GM21723 (cell line): ENCODE data around the gene HLA-DMA.

Experiments
- ATAC-seq: cut with Tn5 transposase; IDR thresholded peaks from one replicate; pipeline ENCODE4 v1.9.1; 2021; ENCODE audit warnings: mild to moderate bottlenecking, moderate library complexity; ENCODE audit not compliant: unreplicated experiment

The HLA-DMA gene

GRCh38 chr6:32935551-32936238 lies 17.2 kb downstream of the HLA-DMA start:
- no peak for ATAC-seq

GRCh38 chr6:32933661-32934085 lies 19.2 kb downstream of the HLA-DMA start:
- no peak for ATAC-seq

DNA sequence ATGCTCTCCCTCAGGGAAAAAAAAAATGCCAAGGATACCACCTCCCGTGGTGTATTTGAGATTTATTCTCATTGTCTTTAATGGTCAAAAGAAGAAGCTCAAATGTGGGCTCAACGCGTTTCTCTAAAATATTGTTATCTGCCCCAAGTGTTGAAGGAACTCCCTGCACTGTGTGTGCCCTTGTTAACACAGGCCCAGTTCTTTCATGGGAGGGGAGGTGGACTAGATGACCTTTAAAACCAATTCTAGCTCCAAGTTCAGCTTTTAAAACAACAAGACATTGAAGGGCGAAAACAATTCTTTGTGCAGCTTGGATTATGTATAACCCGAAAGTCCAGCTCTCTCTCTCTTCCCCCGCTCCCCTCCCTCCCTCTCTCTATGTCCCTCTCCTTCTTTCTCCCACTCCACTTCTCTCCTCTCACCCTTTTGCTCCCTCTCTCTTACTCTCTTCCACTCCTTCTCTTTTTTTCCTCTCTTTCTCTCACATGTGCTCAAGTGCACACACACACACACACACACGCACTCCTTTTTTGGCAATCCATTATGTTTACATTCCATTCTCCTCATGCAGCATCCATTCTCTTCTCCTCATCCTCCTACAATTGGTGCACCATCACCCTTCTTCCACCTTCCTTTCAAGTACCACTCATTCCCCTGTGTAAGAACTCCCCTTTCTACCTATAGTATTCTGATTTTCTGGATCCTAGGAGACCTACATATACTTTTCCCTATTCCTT lies 20.6 kb downstream of the HLA-DMA start:
- ATAC-seq = no peak

- ATAC-seq = no peak
Measured at GRCh38 chr6:32931211-32931610, 21.7 kb downstream of the HLA-DMA start.

DNA sequence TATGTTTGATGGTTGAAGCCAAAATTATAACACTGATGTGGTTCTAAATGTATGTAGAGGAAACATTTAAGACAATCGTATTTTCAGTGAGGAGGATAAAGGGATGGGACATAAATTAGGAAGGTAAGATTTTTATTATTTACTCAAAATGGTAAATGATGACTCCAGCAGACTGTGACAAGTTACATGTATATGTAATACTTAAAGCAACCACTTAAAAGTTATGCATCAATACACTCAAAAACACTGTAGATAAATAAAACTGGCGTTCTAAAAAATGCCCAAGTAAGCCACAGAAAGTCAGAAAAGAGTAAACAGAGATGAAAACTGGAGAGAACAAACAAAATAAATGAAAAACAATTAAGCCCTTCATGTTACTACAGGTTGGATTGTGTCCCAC lies 30.8 kb downstream of the HLA-DMA start:
- ATAC-seq = no peak

GRCh38 chr6:32920715-32921114 lies 32.2 kb downstream of the HLA-DMA start:
- ATAC-seq = no peak

GRCh38 chr6:32912951-32913350 lies 39.9 kb downstream of the HLA-DMA start:
- no peak for ATAC-seq

GRCh38 chr6:32908897-32909296 lies 44.0 kb downstream of the HLA-DMA start:
- ATAC-seq = no peak

GRCh38 chr6:32906539-32906938 lies 46.4 kb downstream of the HLA-DMA start:
- no peak for ATAC-seq

DNA sequence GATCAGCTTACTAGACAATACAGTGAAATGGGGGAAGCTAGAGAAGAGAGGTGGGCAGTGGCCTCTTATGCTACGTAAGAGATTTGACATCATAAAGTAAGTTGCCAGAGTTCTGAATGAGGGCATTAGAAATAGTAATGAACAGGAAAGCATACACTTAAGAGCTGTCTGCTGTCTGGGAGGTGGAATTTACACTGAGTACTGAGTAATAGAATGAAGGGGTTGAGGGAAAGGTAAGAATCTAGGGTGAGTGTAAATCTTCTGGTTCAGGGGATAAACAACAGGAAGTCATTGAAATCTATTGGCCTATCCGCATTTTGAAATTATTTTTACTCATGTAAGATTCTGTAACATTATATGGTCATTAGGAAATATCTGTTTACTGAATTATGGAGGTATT lies 47.8 kb downstream of the HLA-DMA start:
- ATAC-seq = no peak

DNA sequence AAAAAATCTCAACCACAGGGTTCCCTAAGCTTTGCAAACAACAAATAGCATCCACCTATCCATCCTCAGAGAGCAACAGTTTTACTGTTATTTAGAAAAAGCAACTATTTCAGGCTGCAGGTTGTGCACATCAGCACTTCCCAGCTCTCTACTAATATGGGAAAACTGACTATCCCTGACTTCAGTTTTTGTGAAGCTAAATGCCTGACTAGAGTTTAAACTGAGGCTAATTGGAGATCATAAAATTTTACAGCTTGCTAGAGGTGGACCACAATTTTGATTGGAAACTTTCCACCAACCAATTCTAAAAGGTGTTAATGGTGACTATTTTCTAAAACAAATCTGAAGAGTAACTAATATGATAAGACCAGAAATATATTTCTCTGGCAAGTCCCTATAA lies 48.9 kb downstream of the HLA-DMA start:
- ATAC-seq = no peak
